Suppressor macrophage treated with lipopolysaccharide for 4 hours (primary cell): Measurements from ENCODE around the gene TMPRSS15.
"Not testable (repeated sequence)": the region's sequence is repeated elsewhere in the genome, so short reads cannot be mapped to it uniquely, and the experiment has no call there.

Experiments used
- DNase-seq: peaks from one replicate; pipeline ENCODE4 v3.0.0-alpha.2; 2020

The TMPRSS15 gene

GRCh38 chr21:18403735-18404450 is at the start of gene TMPRSS15:
Gene TMPRSS15 (minus strand): TSS chr21:18403785. CDS start chr21:18403622, 163 bp downstream.
- DNase-seq = no peak

- no peak for DNase-seq
Measured at GRCh38 chr21:18451670-18452069, 48.1 kb upstream of the TMPRSS15 start.

- no peak for DNase-seq
Measured at GRCh38 chr21:18449605-18450550, 46.3 kb upstream of the TMPRSS15 start.

GRCh38 chr21:18443701-18444100 is 40.1 kb upstream of the TMPRSS15 start:
- no peak for DNase-seq

- DNase-seq = no peak
Measured at GRCh38 chr21:18443085-18443484, 39.5 kb upstream of the TMPRSS15 start.

GRCh38 chr21:18430341-18430740 is 26.8 kb upstream of the TMPRSS15 start:
- DNase-seq = no peak

- DNase-seq = no peak
Measured at GRCh38 chr21:18424276-18424675, 20.7 kb upstream of the TMPRSS15 start.

- no peak for DNase-seq
Measured at GRCh38 chr21:18417141-18417790, 13.7 kb upstream of the TMPRSS15 start.

- no peak for DNase-seq
Measured at GRCh38 chr21:18411565-18411964, 8.0 kb upstream of the TMPRSS15 start.

GRCh38 chr21:18409579-18409978 is 6.0 kb upstream of the TMPRSS15 start:
- no peak for DNase-seq

GRCh38 chr21:18398843-18399242 is 4.7 kb downstream of the TMPRSS15 start:
- no peak for DNase-seq

- DNase-seq = no peak
Measured at GRCh38 chr21:18387994-18388393, 15.6 kb downstream of the TMPRSS15 start.

- DNase-seq = peak; percentile 40
Measured at GRCh38 chr21:18384771-18385170, 18.8 kb downstream of the TMPRSS15 start.

GRCh38 chr21:18382934-18383619 is 20.5 kb downstream of the TMPRSS15 start:
- not testable (repeated sequence) for DNase-seq

- no peak for DNase-seq
Measured at GRCh38 chr21:18382141-18382540, 21.4 kb downstream of the TMPRSS15 start.

GRCh38 chr21:18373606-18374005 is 30.0 kb downstream of the TMPRSS15 start:
- no peak for DNase-seq

- DNase-seq = no peak
Measured at GRCh38 chr21:18370301-18370700, 33.3 kb downstream of the TMPRSS15 start.

- DNase-seq = peak; percentile 6
Measured at GRCh38 chr21:18369115-18369514, 34.5 kb downstream of the TMPRSS15 start.

- peak; percentile 23 for DNase-seq
Measured at GRCh38 chr21:18368205-18368604, 35.4 kb downstream of the TMPRSS15 start.

GRCh38 chr21:18356801-18357200 is 46.8 kb downstream of the TMPRSS15 start:
- no peak for DNase-seq

GRCh38 chr21:18354947-18355346 is 48.6 kb downstream of the TMPRSS15 start:
- DNase-seq = no peak

GRCh38 chr21:18350216-18350615 is 53.4 kb downstream of the TMPRSS15 start:
- peak; percentile 44 for DNase-seq

GRCh38 chr21:18349468-18349867 is 54.1 kb downstream of the TMPRSS15 start:
- DNase-seq = no peak
